A549 (cell line): Measurements from ENCODE around the gene KIF16B. TPM values are rescaled to one million over a fixed set of nuclear protein-coding genes. Genes with fewer than 3 reads are reported as not detected.

Source experiments
- ATAC-seq, 2 experiments: fragments of 200-7000 bp in 1 of 2; fragments of >200 bp in 1 of 2; cut with Nextera tagmentation in 1 of 2; cut with Tn5 transposase in 1 of 2; 3 replicates each; pipeline versions ENCODE4 v1.8.0 to v1.9.1; 2018 to 2020; ENCODE audit warnings: mild to moderate bottlenecking in 1 of 2, moderate library complexity in 1 of 2
- CTCF ChIA-PET: fragments of 300-600 bp; sonication (Branson Sonifier 250); formaldehyde crosslinking; extraction: SDS; loops from one replicate; lab custom pipeline; 2021; ENCODE audit warnings: antibody characterized with exemption, inconsistent platforms; lab: Yijun Ruan, JAX
- POLR2A ChIA-PET: fragments of 350-600 bp; formaldehyde crosslinking; extraction: SDS; loops from one replicate; lab custom pipeline; 2021; ENCODE audit warnings: antibody characterized with exemption, inconsistent platforms; lab: Yijun Ruan, JAX
- DNase-seq, 2 experiments: peaks; one replicate each; pipeline versions ENCODE4 v3.0.0 to v3.0.0-alpha.2; 2011 to 2016; ENCODE audit warnings: low read depth in 1 of 2, low spot score in 1 of 2
- FAIRE-seq: peaks from 2 replicates; lab custom pipeline; 2011; peaks lifted over from hg19 to GRCh38; lab: Jason Lieb, UNC
- H3K27ac ChIP-seq, 2 experiments: fragments of >200 bp; sonication (Bioruptor Twin); formaldehyde crosslinking; 3 replicates each; pipeline ENCODE4 v1.5.1; 2016 to 2017
- H3K4me1 ChIP-seq: fragments of >200 bp; sonication (Bioruptor Twin); formaldehyde crosslinking; 3 replicates; pipeline ENCODE4 v1.6.1; 2016
- H3K4me2 ChIP-seq: fragments of >200 bp; sonication (Bioruptor Twin); formaldehyde crosslinking; 3 replicates; pipeline ENCODE4 v1.6.1; 2016
- H3K4me3 ChIP-seq: fragments of >200 bp; sonication (Bioruptor Twin); formaldehyde crosslinking; 3 replicates; pipeline ENCODE4 v1.5.1; 2016
- H3K9me3 ChIP-seq: fragments of >200 bp; sonication (Bioruptor Twin); formaldehyde crosslinking; 3 replicates; pipeline ENCODE4 v1.6.1; 2016
- CBX2 ChIP-seq: fragments of 200-600 bp; sonication (generic); IDR thresholded peaks from 2 replicates; pipeline ENCODE4 v1.6.1; 2016; ENCODE audit warnings: low read depth, mild to moderate bottlenecking, borderline replicate concordance
- CBX8 ChIP-seq: fragments of 200-600 bp; sonication (generic); IDR thresholded peaks from 2 replicates; pipeline ENCODE4 v1.6.1; 2016
- EP300 ChIP-seq, 2 experiments: fragments of >200 bp; sonication (Bioruptor Twin); formaldehyde crosslinking; IDR thresholded peaks; 2 replicates in 1 of 2; 3 replicates in 1 of 2; pipeline ENCODE4 v1.6.1; 2016 to 2017
- ESRRA ChIP-seq: fragments of 150-350 bp; IDR thresholded peaks from 2 replicates; pipeline ENCODE4 v1.6.1; 2014; ENCODE audit warnings: mild to moderate bottlenecking, low read length, borderline replicate concordance
- FOSB ChIP-seq: fragments of 250-450 bp; sonication (Bioruptor Pico); IDR thresholded peaks from 2 replicates; pipeline ENCODE4 v1.5.0; 2020; ENCODE audit warnings: mild to moderate bottlenecking, moderate library complexity
- HDAC2 ChIP-seq: fragments of 200-600 bp; sonication (generic); IDR thresholded peaks from 2 replicates; pipeline ENCODE4 v1.6.1; 2016
- HEYL ChIP-seq: fragments of 250-450 bp; sonication (Bioruptor Pico); IDR thresholded peaks from 2 replicates; pipeline ENCODE4 v1.8.0; 2021; ENCODE audit warnings: mild to moderate bottlenecking, moderate library complexity
- JUNB ChIP-seq: fragments of >200 bp; sonication (Bioruptor Twin); formaldehyde crosslinking; IDR thresholded peaks from 2 replicates; pipeline ENCODE4 v1.6.1; 2016
- KDM5A ChIP-seq: fragments of 200-600 bp; sonication (generic); IDR thresholded peaks from 2 replicates; pipeline ENCODE4 v1.6.1; 2016; ENCODE audit warnings: antibody characterized with exemption, mild to moderate bottlenecking
- MAFK ChIP-seq: fragments of 450-650 bp; IDR thresholded peaks from 2 replicates; pipeline ENCODE4 v1.6.1; 2014; ENCODE audit not compliant: partially characterized antibody
- NFE2L2 ChIP-seq: fragments of 150-350 bp; conservative IDR thresholded peaks from 2 replicates; pipeline ENCODE4 v1.6.1; 2014; ENCODE audit warnings: low read length
- PHF8 ChIP-seq: fragments of 200-600 bp; sonication (generic); IDR thresholded peaks from 2 replicates; pipeline ENCODE4 v1.6.1; 2016; ENCODE audit warnings: low read depth, mild to moderate bottlenecking, antibody characterized with exemption, moderate library complexity, borderline replicate concordance
- RAD21 ChIP-seq, 2 experiments: fragments of >200 bp in 1 of 2; sonication (Bioruptor Twin) in 1 of 2; formaldehyde crosslinking in 1 of 2; IDR thresholded peaks in 1 of 2; conservative IDR thresholded peaks in 1 of 2; 2 replicates in 1 of 2; 3 replicates in 1 of 2; pipeline ENCODE4 v1.6.1; 2012 to 2018; ENCODE audit warnings: inconsistent platforms in 1 of 2
- RCOR1 ChIP-seq: fragments of 150-350 bp; IDR thresholded peaks from 2 replicates; pipeline ENCODE4 v1.6.1; 2014; ENCODE audit warnings: antibody characterized with exemption, low read length, low read depth
- RNF2 ChIP-seq: fragments of 200-600 bp; sonication (generic); IDR thresholded peaks from 2 replicates; pipeline ENCODE4 v1.6.1; 2016; ENCODE audit warnings: low read depth, mild to moderate bottlenecking, antibody characterized with exemption, moderate library complexity, borderline replicate concordance
- SMC3 ChIP-seq: fragments of >200 bp; sonication (Bioruptor Twin); formaldehyde crosslinking; IDR thresholded peaks from 3 replicates; pipeline ENCODE4 v1.6.1; 2018; ENCODE audit warnings: inconsistent platforms
- TFCP2L1 ChIP-seq: fragments of 250-450 bp; sonication (Bioruptor Pico); IDR thresholded peaks from 2 replicates; pipeline ENCODE4 v1.5.0; 2021; ENCODE audit warnings: mild to moderate bottlenecking
- TP53 ChIP-seq: fragments of 250-450 bp; sonication (Bioruptor Pico); IDR thresholded peaks from 2 replicates; pipeline ENCODE4 v1.5.0; 2021; ENCODE audit warnings: mild to moderate bottlenecking, moderate library complexity
- ZC3H11A ChIP-seq: fragments of 450-650 bp; IDR thresholded peaks from 2 replicates; pipeline ENCODE4 v1.6.1; 2014; ENCODE audit warnings: antibody characterized with exemption, mild to moderate bottlenecking
- ZFP36 ChIP-seq: fragments of 450-650 bp; IDR thresholded peaks from 2 replicates; pipeline ENCODE4 v1.6.1; 2014; ENCODE audit warnings: borderline replicate concordance; ENCODE audit not compliant: partially characterized antibody
- WGBS: methylation state at CpG from one replicate; pipeline ENCODE4 v1.1.6; 2017; ENCODE audit errors: missing lambda C conversion rate; 5-methylcytosine and 5-hydroxymethylcytosine counted together
- polyA plus RNA-seq, 4 experiments: library from polyadenylated mRNA; depleted of rRNA in 3 of 4; stranded (reverse); fragments of >200 nt; fragmentation: RNase III in 1 of 4; extraction: RNeasy Plus Mini Kit Qiagen cat#74134 plus additional on column Dnase treatment in 1 of 4; gene quantifications; 2 replicates in 3 of 4; 3 replicates in 1 of 4; pipeline ENCODE4 v1.2.3, GENCODE V29; 2011 to 2017
- TF ChIP-seq, protein P1 (sequence below): fragments of 200-600 bp; sonication (generic); IDR thresholded peaks from 2 replicates; pipeline ENCODE4 v1.6.1; 2016; ENCODE audit warnings: antibody characterized with exemption, mild to moderate bottlenecking, moderate library complexity

Gene KIF16B
- polyA plus RNA-seq, 2 of the 4 experiments (the other 2 are of a cell fraction) = 14.1 to 23.3 TPM

DNA sequence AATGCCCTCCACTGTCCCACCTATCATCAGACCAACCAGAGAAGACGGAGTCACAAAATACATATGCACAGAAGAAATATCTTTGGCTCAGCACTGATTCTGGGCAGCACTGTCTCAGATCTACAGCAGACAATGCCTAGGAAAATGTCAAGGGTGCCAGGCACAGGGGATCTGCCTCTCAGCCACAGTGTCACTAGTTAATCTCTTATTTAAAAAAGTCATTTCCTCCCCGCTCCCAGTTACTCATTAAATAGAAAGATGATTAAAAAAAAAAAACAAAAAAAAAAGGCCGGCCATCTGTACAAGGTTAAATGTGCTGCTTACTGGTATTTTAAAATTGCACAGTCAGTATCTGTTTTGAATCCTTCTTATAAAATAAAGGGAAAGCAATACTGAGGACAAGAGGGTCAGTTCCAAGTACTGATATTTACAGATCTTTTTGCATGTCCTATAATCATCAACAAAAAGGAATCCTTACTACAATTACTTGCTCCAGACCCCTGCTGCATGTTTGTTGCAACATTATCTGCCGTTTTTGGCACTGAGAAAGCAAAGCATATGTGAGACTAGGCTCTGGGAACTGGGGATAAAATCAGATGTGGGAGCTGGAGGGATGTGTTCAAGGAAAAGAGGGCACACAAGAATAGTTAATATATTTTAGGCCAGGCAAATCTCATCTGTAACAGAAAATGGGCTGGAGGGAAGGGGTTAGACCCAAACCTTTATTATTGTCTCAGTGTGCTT is 299.3 kb downstream of the KIF16B start:
- TF ChIP-seq KDM5A (no peak), ZFP36 (no peak), FOSB (CRISPR knock-in tag) (no peak), MAFK (no peak), HEYL (no peak), EP300 (IDR thresholded peaks at IDR 0.05) (no peak), RAD21 (conservative IDR thresholded peaks at IDR 0.05 in 1 of 2, IDR thresholded peaks at IDR 0.05 in 1 of 2) (no peak), TP53 (CRISPR knock-in tag) (no peak)
- TF ChIP-seq, protein P1, sequence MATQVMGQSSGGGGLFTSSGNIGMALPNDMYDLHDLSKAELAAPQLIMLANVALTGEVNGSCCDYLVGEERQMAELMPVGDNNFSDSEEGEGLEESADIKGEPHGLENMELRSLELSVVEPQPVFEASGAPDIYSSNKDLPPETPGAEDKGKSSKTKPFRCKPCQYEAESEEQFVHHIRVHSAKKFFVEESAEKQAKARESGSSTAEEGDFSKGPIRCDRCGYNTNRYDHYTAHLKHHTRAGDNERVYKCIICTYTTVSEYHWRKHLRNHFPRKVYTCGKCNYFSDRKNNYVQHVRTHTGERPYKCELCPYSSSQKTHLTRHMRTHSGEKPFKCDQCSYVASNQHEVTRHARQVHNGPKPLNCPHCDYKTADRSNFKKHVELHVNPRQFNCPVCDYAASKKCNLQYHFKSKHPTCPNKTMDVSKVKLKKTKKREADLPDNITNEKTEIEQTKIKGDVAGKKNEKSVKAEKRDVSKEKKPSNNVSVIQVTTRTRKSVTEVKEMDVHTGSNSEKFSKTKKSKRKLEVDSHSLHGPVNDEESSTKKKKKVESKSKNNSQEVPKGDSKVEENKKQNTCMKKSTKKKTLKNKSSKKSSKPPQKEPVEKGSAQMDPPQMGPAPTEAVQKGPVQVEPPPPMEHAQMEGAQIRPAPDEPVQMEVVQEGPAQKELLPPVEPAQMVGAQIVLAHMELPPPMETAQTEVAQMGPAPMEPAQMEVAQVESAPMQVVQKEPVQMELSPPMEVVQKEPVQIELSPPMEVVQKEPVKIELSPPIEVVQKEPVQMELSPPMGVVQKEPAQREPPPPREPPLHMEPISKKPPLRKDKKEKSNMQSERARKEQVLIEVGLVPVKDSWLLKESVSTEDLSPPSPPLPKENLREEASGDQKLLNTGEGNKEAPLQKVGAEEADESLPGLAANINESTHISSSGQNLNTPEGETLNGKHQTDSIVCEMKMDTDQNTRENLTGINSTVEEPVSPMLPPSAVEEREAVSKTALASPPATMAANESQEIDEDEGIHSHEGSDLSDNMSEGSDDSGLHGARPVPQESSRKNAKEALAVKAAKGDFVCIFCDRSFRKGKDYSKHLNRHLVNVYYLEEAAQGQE = no peak
- WGBS = 67% methylated on average over 4 of the region's 4 CpGs
- CTCF ChIA-PET = no interaction called here

DNA sequence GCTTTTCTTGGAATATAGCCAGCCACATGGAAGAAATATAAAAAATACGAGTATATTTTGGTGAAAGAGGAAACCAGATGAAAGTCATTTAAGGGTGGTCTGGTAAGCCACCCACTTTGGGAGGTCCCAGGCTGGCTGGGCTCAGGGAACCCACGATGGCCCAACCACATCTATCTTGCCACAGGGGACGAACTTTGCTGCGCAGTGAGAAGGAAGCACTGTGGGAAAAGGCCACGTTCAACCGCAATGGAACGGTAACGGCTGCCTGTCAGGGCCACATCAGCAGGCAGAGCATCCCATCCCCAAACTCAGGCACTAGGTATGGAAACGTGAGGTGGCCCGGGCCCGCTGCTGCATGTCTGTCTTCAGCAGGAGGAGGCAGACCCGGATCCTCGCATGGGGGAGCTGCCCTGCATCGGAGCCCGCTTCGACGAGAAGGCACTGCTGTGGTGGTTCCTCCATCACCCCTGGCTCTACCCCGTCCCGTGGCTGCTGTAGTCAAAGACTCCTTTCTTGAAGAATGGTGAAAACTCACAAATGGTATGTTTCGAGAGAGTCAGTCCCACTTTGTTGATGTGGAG is 300.4 kb downstream of the KIF16B start:
- POLR2A ChIA-PET = no interaction called here
- ATAC-seq (no peak), FAIRE-seq (no peak), DNase-seq (no peak)
- no peak overlapping the region for H3K4me2 ChIP-seq
- no peaks in the 10 kb centered on the region for H3K4me1 ChIP-seq
- no peak for TF ChIP-seq HDAC2
- no peak for TF ChIP-seq TP53 (CRISPR knock-in tag)
- no peak for TF ChIP-seq NFE2L2
- TF ChIP-seq ZC3H11A = no peak
- TF ChIP-seq RCOR1 = no peak
- no peak for TF ChIP-seq TFCP2L1
- no peak for TF ChIP-seq ESRRA
- TF ChIP-seq PHF8 = no peak
- TF ChIP-seq JUNB = no peak
- TF ChIP-seq SMC3 = no peak
- CTCF ChIA-PET = interaction anchor here (0.6 kb wide), 1 partner anchor 57 kb away, joined by 3 read pairs; no protein-coding TSS in a partner anchor
- H3K27ac ChIP-seq = no peak overlapping the region
- H3K9me3 ChIP-seq = no peaks in the 10 kb centered on the region
- no peak overlapping the region for H3K4me3 ChIP-seq
- WGBS = 92% methylated on average over 15 of the region's 20 CpGs

More for the DNA sequence above, 299.3 kb downstream of the KIF16B start:
- POLR2A ChIA-PET = no interaction called here
- ATAC-seq = no peak
- no peak overlapping the region for H3K4me2 ChIP-seq
- no peak overlapping the region for H3K27ac ChIP-seq
- no peak for FAIRE-seq
- H3K9me3 ChIP-seq = no peaks in the 10 kb centered on the region
- H3K4me3 ChIP-seq = no peak overlapping the region
- H3K4me1 ChIP-seq = no peaks in the 10 kb centered on the region
- no peak for DNase-seq

- DNase-seq (no peak), ATAC-seq (no peak), FAIRE-seq (no peak)
- H3K9me3 ChIP-seq = peaks cover under 1% of the 10 kb centered on the region; the same call in 1 of the 3 replicates
- no peak overlapping the region for H3K4me3 ChIP-seq
- H3K27ac ChIP-seq = no peak overlapping the region
- no peak for TF ChIP-seq RNF2
- TF ChIP-seq EP300 (IDR thresholded peaks at IDR 0.05) = no peak
- TF ChIP-seq CBX2 = no peak
- no peak for TF ChIP-seq JUNB
- no peak for TF ChIP-seq MAFK
- no peak for TF ChIP-seq CBX8
- TF ChIP-seq HDAC2 = no peak
- CTCF ChIA-PET = interaction anchor here (0.6 to 1.2 kb wide), 2 partner anchors 13 to 20 kb away, joined by 3 to 4 read pairs; no protein-coding TSS in a partner anchor
- no peaks in the 10 kb centered on the region for H3K4me1 ChIP-seq
- 96% methylated on average over 1 of the region's 1 CpG for WGBS
- H3K4me2 ChIP-seq = no peak overlapping the region
- POLR2A ChIA-PET = no interaction called here
These were observed 301.8 kb downstream of the KIF16B start for GRCh38 chr20:16271450-16271849.
